ENCODE results near the gene AAK1. TPM values are rescaled to one million over a fixed set of nuclear protein-coding genes. Genes with fewer than 3 reads are reported as not detected.
A peak's percentile ranks its signal among the peaks of the same experiment; 100 is the strongest.
"Not testable (repeated sequence)": the region's sequence is repeated elsewhere in the genome, so short reads cannot be mapped to it uniquely, and the experiment has no call there.

The AAK1 gene
- total RNA-seq, 2 experiments from 2014 or later = 114 to 115 TPM

GRCh38 chr2:69556008-69556407 lies 87.5 kb downstream of the AAK1 start:
- intact Hi-C loops (cut with micrococcal nuclease) = loop anchor here (2.0 kb wide), 1 partner anchor 27 kb away; no protein-coding TSS in a partner anchor
- no peaks in the 10 kb centered on the region for H3K9me3 Mint-ChIP-seq
- no peak for TF ChIP-seq CTCF (IDR thresholded peaks at IDR 0.05)
- DNase-seq (no peak), ATAC-seq (no peak)
- no peaks in the 10 kb centered on the region for H3K27me3 Mint-ChIP-seq
- peaks cover 66% of the 10 kb centered on the region for H3K4me1 Mint-ChIP-seq (ENCODE audit: low read depth)
- peak overlapping the region; percentile 49 for H3K27ac Mint-ChIP-seq
- H3K4me3 Mint-ChIP-seq = no peak overlapping the region
- CTCF ChIA-PET = interaction anchor here (1.7 to 3.0 kb wide), 2 partner anchors 9 to 169 kb away, joined by 11 to 13 read pairs; no protein-coding TSS in a partner anchor
- POLR2A ChIA-PET = no interaction called here
- peaks cover 37% of the 10 kb centered on the region for H3K36me3 Mint-ChIP-seq (ENCODE audit: low read depth)

GRCh38 chr2:69554981-69555380 lies 88.6 kb downstream of the AAK1 start:
- POLR2A ChIA-PET = interaction anchor here (0.6 to 1.2 kb wide), 2 partner anchors 10 to 143 kb away, joined by 3 read pairs; no protein-coding TSS in a partner anchor
- no peak for TF ChIP-seq CTCF (IDR thresholded peaks at IDR 0.05)
- H3K9me3 Mint-ChIP-seq = no peaks in the 10 kb centered on the region
- H3K4me1 Mint-ChIP-seq (ENCODE audit: low read depth) = peaks cover 61% of the 10 kb centered on the region
- intact Hi-C loops (cut with micrococcal nuclease) = no loop called here
- CTCF ChIA-PET = interaction anchor here (1.0 to 6.6 kb wide), 5 partner anchors 10 to 257 kb away, joined by 3 to 66 read pairs (median 3); no protein-coding TSS in a partner anchor
- no peaks in the 10 kb centered on the region for H3K27me3 Mint-ChIP-seq
- DNase-seq = no peak
- ATAC-seq = no peak
- H3K4me3 Mint-ChIP-seq = no peak overlapping the region
- H3K27ac Mint-ChIP-seq = peak overlapping the region; percentile 13
- peaks cover 42% of the 10 kb centered on the region for H3K36me3 Mint-ChIP-seq (ENCODE audit: low read depth)

- ChIA-PET POLR2A (interaction anchor here (1.2 kb wide), 1 partner anchor 11 kb away, joined by 3 read pairs; no protein-coding TSS in a partner anchor), CTCF (interaction anchor here (1.0 to 6.6 kb wide), 5 partner anchors 11 to 257 kb away, joined by 3 to 66 read pairs (median 3); no protein-coding TSS in a partner anchor)
- intact Hi-C loops (cut with micrococcal nuclease) = no loop called here
- Mint-ChIP-seq H3K4me3 (no peak overlapping the region), H3K27me3 (no peaks in the 10 kb centered on the region), H3K9me3 (no peaks in the 10 kb centered on the region), H3K27ac (peak overlapping the region; percentile 13), H3K36me3 (ENCODE audit: low read depth) (peaks cover 42% of the 10 kb centered on the region), H3K4me1 (ENCODE audit: low read depth) (peaks cover 60% of the 10 kb centered on the region)
- TF ChIP-seq CTCF (IDR thresholded peaks at IDR 0.05) = no peak
- ATAC-seq (no peak), DNase-seq (no peak)
These were observed 89.0 kb downstream of the AAK1 start for GRCh38 chr2:69554568-69554967.

GRCh38 chr2:69553991-69554390 lies 89.5 kb downstream of the AAK1 start:
- H3K27ac Mint-ChIP-seq = peak overlapping the region; percentile 57
- CTCF ChIA-PET = interaction anchor here (1.3 to 6.6 kb wide), 2 partner anchors 11 to 171 kb away, joined by 5 to 66 read pairs; no protein-coding TSS in a partner anchor
- no peaks in the 10 kb centered on the region for H3K9me3 Mint-ChIP-seq
- ATAC-seq (no peak), DNase-seq (no peak)
- POLR2A ChIA-PET = interaction anchor here (1.0 kb wide), 1 partner anchor 91 kb away, joined by 5 read pairs; no protein-coding TSS in a partner anchor
- no peak overlapping the region for H3K4me3 Mint-ChIP-seq
- H3K4me1 Mint-ChIP-seq (ENCODE audit: low read depth) = peaks cover 61% of the 10 kb centered on the region
- no peaks in the 10 kb centered on the region for H3K27me3 Mint-ChIP-seq
- peaks cover 45% of the 10 kb centered on the region for H3K36me3 Mint-ChIP-seq (ENCODE audit: low read depth)
- intact Hi-C loops (cut with micrococcal nuclease) = no loop called here
- TF ChIP-seq CTCF (IDR thresholded peaks at IDR 0.05) = no peak

GRCh38 chr2:69550511-69550910 lies 93.0 kb downstream of the AAK1 start:
- Mint-ChIP-seq H3K4me1 (ENCODE audit: low read depth) (peaks cover 62% of the 10 kb centered on the region), H3K36me3 (ENCODE audit: low read depth) (peaks cover 61% of the 10 kb centered on the region)
- ATAC-seq; intact Hi-C loops (cut with micrococcal nuclease); POLR2A ChIA-PET; H3K9me3 Mint-ChIP-seq; H3K4me3 Mint-ChIP-seq; H3K27ac Mint-ChIP-seq; DNase-seq; H3K27me3 Mint-ChIP-seq: not testable (repeated sequence)
- CTCF ChIA-PET = interaction anchor here (0.9 to 6.6 kb wide), 3 partner anchors 8 to 174 kb away, joined by 3 to 66 read pairs (median 6); no protein-coding TSS in a partner anchor
